GM12878 (cell line): ENCODE measurements around the gene P2RX4. TPM values are rescaled to one million over a fixed set of nuclear protein-coding genes. Genes with fewer than 3 reads are reported as not detected.

Experiments
- ATAC-seq: fragments of 200-7000 bp; cut with Tn5 transposase; 3 replicates; pipeline ENCODE4 v1.9.1; 2020; ENCODE audit warnings: mild to moderate bottlenecking, moderate library complexity
- BruUV-seq: library from RNA; stranded (reverse); fragments of 400-500 nt; replicated peaks from 2 replicates; lab custom pipeline; 2021; lab: Mats Ljungman, UMichigan
- CTCF ChIA-PET: fragments of 300-600 bp; sonication (Branson Sonifier 250); formaldehyde crosslinking; extraction: SDS; loops from one replicate; lab custom pipeline; 2021; ENCODE audit warnings: inconsistent platforms; lab: Yijun Ruan, JAX
- POLR2A ChIA-PET: fragments of 350-600 bp; formaldehyde crosslinking; extraction: SDS; loops from one replicate; lab custom pipeline; 2021; ENCODE audit warnings: inconsistent platforms; lab: Charles Lee
- RAD21 ChIA-PET: fragments of 300-600 bp; sonication (Branson Sonifier 250); formaldehyde crosslinking; loops from one replicate; lab custom pipeline; 2023; ENCODE audit warnings: antibody characterized with exemption; ENCODE audit not compliant: unreplicated experiment; lab: Charles Lee
- SMC1A ChIA-PET: fragments of 300-600 bp; sonication (Branson Sonifier 250); formaldehyde crosslinking; loops from one replicate; lab custom pipeline; 2023; ENCODE audit not compliant: unreplicated experiment, uncharacterized antibody; lab: Charles Lee
- DNase-seq: peaks from one replicate; pipeline ENCODE4 v3.0.0-alpha.2; 2011; ENCODE audit warnings: low read depth, low spot score
- FAIRE-seq: peaks from 3 replicates; lab custom pipeline; 2011; peaks lifted over from hg19 to GRCh38; lab: Jason Lieb, UNC
- H2AFZ ChIP-seq: 2 replicates; pipeline ENCODE4 v1.6.0; 2011; ENCODE audit warnings: low read depth, low read length, control low read depth; ENCODE audit not compliant: control insufficient read depth
- H3K27ac ChIP-seq: 2 replicates; pipeline ENCODE4 v1.5.1; 2011; ENCODE audit warnings: control low read depth; ENCODE audit not compliant: control insufficient read depth, insufficient read depth
- H3K27me3 ChIP-seq, 2 experiments: replicated peaks in 1 of 2; 2 replicates each; pipeline versions ENCODE4 v1.6.0 to v1.6.1; 2011; ENCODE audit warnings: low read length in 1 of 2; ENCODE audit not compliant: control insufficient read depth in 2 of 2, insufficient read depth in 2 of 2
- H3K36me3 ChIP-seq, 2 experiments: 2 replicates each; pipeline ENCODE4 v1.5.1; 2011; ENCODE audit warnings: low read length in 1 of 2; ENCODE audit not compliant: control insufficient read depth in 2 of 2, insufficient read depth in 2 of 2
- H3K4me1 ChIP-seq: 2 replicates; pipeline ENCODE4 v1.6.1; 2011; ENCODE audit warnings: mild to moderate bottlenecking, low read length, moderate library complexity, mixed read lengths; ENCODE audit not compliant: control insufficient read depth, insufficient read depth
- H3K4me2 ChIP-seq: 2 replicates; pipeline ENCODE4 v1.6.0; 2011; ENCODE audit warnings: control low read depth; ENCODE audit not compliant: control insufficient read depth, insufficient read depth
- H3K4me3 ChIP-seq: fragments of 200-600 bp; sonication (generic); 2 replicates; pipeline ENCODE4 v1.5.1; 2016
- H3K79me2 ChIP-seq: 2 replicates; pipeline ENCODE4 v1.6.0; 2011; ENCODE audit warnings: low read length; ENCODE audit not compliant: control insufficient read depth, insufficient read depth
- H3K9ac ChIP-seq: 2 replicates; pipeline ENCODE4 v1.8.0; 2011; ENCODE audit warnings: low read length, control low read depth, mixed read lengths; ENCODE audit not compliant: control insufficient read depth, insufficient read depth
- H3K9me3 ChIP-seq: replicated peaks from 3 replicates; pipeline ENCODE4 v1.5.1; 2011; ENCODE audit warnings: mild to moderate bottlenecking, low read length; ENCODE audit not compliant: control insufficient read depth, insufficient read depth
- H4K20me1 ChIP-seq: 2 replicates; pipeline ENCODE4 v1.6.0; 2011; ENCODE audit not compliant: control insufficient read depth, insufficient read depth
- CHD4 ChIP-seq: fragments of 200-600 bp; sonication (generic); IDR thresholded peaks from 2 replicates; pipeline ENCODE4 v1.6.1; 2016; ENCODE audit warnings: mild to moderate bottlenecking
- E2F4 ChIP-seq: IDR thresholded peaks from 2 replicates; pipeline ENCODE4 v1.6.1; 2012; ENCODE audit warnings: low read depth, low read length, improper control_type of control experiment
- EED ChIP-seq: sonication (generic); IDR thresholded peaks from 2 replicates; pipeline ENCODE4 v1.6.1; 2016; ENCODE audit warnings: antibody characterized with exemption, low read depth
- IKZF1 ChIP-seq: fragments of 450-650 bp; conservative IDR thresholded peaks from 2 replicates; pipeline ENCODE4 v1.6.1; 2017; ENCODE audit warnings: antibody characterized with exemption, mild to moderate bottlenecking
- IKZF2 ChIP-seq, 2 experiments: fragments of 450-650 bp; IDR thresholded peaks; 2 replicates each; pipeline ENCODE4 v1.6.1; 2017; ENCODE audit warnings: mild to moderate bottlenecking in 2 of 2, moderate library complexity in 2 of 2
- ZNF24 ChIP-seq: fragments of 450-650 bp; IDR thresholded peaks from 2 replicates; pipeline ENCODE4 v1.6.1; 2017; ENCODE audit warnings: antibody characterized with exemption, mild to moderate bottlenecking
- ZSCAN29 ChIP-seq: fragments of 450-650 bp; IDR thresholded peaks from 2 replicates; pipeline ENCODE4 v1.6.1; 2017; ENCODE audit warnings: mild to moderate bottlenecking, moderate library complexity
- WGBS: methylation state at CpG from one replicate; pipeline ENCODE4 v1.1.6; 2016; ENCODE audit warnings: low lambda C conversion rate; ENCODE audit not compliant: insufficient replicate concordance, insufficient coverage; ENCODE audit errors: missing lambda C conversion rate; 5-methylcytosine and 5-hydroxymethylcytosine counted together
- in situ Hi-C: fragments of 300-500 bp; cut with MboI; formaldehyde crosslinking; loops from 9 replicates; pipeline ENCODE4 v1.14.3; 2018; ENCODE audit warnings: mixed read lengths
- intact Hi-C: fragments of 100-400 bp; cut with micrococcal nuclease; formaldehyde crosslinking; loops from one replicate; pipeline ENCODE4 v1.14.2; 2022; ENCODE audit not compliant: unreplicated experiment
- polyA plus RNA-seq, 11 experiments: library from polyadenylated mRNA; depleted of rRNA in 4 of 11; unstranded in 6 of 11; stranded (reverse) in 5 of 11; fragments of >200 nt; fragmentation: Nextera tagmentation in 4 of 11; fragmentation: Illumina TruSeq in 1 of 11; extraction: Ambion mirVana in 4 of 11; extraction: Trizol in 1 of 11; gene quantifications; 1 replicate in 1 of 11; 2 replicates in 10 of 11; pipeline versions ENCODE4 v1.2.1 to v1.2.3, GENCODE V29; 2011 to 2016; ENCODE audit warnings: inconsistent platforms in 2 of 11, missing spikeins in 2 of 11, low read depth in 1 of 11
- total RNA-seq, 4 experiments: library from RNA; depleted of rRNA in 3 of 4; stranded (reverse); fragments of >200 nt in 3 of 4; fragmentation: Illumina TruSeq in 1 of 4; extraction: Trizol in 1 of 4; gene quantifications; 2 replicates each; pipeline versions ENCODE4 v1.2.1 to v1.2.3, GENCODE V29; 2013 to 2021

Gene P2RX4
- total and polyA plus RNA-seq, 10 of the 15 experiments (the other 5 are each of a cell fraction or from before 2014, with no cell fraction given): 9.0 to 43.4 (median 20.5) TPM

- SMC1A ChIA-PET: interaction anchor here (1.2 to 1.8 kb wide), 3 partner anchors 10 to 43 kb away, joined by 3 to 8 read pairs (median 4); no protein-coding TSS in a partner anchor
- WGBS: 24% methylated on average over 6 of the region's 6 CpGs
- no peaks in the 10 kb centered on the region for H4K20me1 ChIP-seq
- H3K4me1 ChIP-seq: no peaks in the 10 kb centered on the region; the same call in 1 of the 2 replicates
- in situ Hi-C loops: no loop called here
- H3K36me3 ChIP-seq: no peaks in the 10 kb centered on the region
- H2AFZ ChIP-seq: peak overlapping the region; percentile 62
- CTCF ChIA-PET: interaction anchor here (1.0 to 1.5 kb wide), 3 partner anchors 58 to 136 kb away, joined by 3 to 4 read pairs (median 3); no protein-coding TSS in a partner anchor
- H3K9ac ChIP-seq: no peak overlapping the region
- intact Hi-C loops: no loop called here
- ATAC-seq: no peak; the same call in 2 of the 3 replicates
- RAD21 ChIA-PET: interaction anchor here (1.6 kb wide), 1 partner anchor 44 kb away, joined by 3 read pairs; no protein-coding TSS in a partner anchor
- no peak overlapping the region for H3K27ac ChIP-seq
- POLR2A ChIA-PET: interaction anchor here (0.5 kb wide), 1 partner anchor 995 kb away, joined by 3 read pairs; no protein-coding TSS in a partner anchor
- no peak for FAIRE-seq
- DNase-seq: no peak
- TF ChIP-seq IKZF2 (IDR thresholded peaks at IDR 0.05) (0 out of 4 replicates have a peak, but pooled peaks of 1 of the 2 experiments have one; percentile 10), CHD4 (no peak), ZSCAN29 (no peak), E2F4 (no peak), IKZF1 (no peak), ZNF24 (no peak), EED (peak; percentile 56)
- no peak overlapping the region for H3K4me3 ChIP-seq
- H3K27me3 ChIP-seq: no peaks in the 10 kb centered on the region
- H3K9me3 ChIP-seq: no peaks in the 10 kb centered on the region
- no TSS peak for BruUV-seq
- H3K4me2 ChIP-seq: 0 out of 2 replicates have a peak overlapping the region, but pooled peaks have one; percentile 7
- no peaks in the 10 kb centered on the region for H3K79me2 ChIP-seq
These were observed 13.0 kb upstream of the P2RX4 start for GRCh38 chr12:121196902-121197301.
